GM18526 (cell line): ENCODE measurements around the gene TRAF2.

Experiments used
- POLR2A ChIP-seq: IDR thresholded peaks from 3 replicates; pipeline ENCODE4 v1.6.1; 2011; ENCODE audit not compliant: insufficient read length; ENCODE audit errors: extremely low read depth

The TRAF2 gene

GRCh38 chr9:136963751-136964150, 77.4 kb downstream of the TRAF2 start:
- no peak for TF ChIP-seq POLR2A

GRCh38 chr9:136964171-136964689, 77.9 kb downstream of the TRAF2 start:
- no peak for TF ChIP-seq POLR2A

GRCh38 chr9:136964833-136965422, 78.6 kb downstream of the TRAF2 start:
- no peak for TF ChIP-seq POLR2A

DNA sequence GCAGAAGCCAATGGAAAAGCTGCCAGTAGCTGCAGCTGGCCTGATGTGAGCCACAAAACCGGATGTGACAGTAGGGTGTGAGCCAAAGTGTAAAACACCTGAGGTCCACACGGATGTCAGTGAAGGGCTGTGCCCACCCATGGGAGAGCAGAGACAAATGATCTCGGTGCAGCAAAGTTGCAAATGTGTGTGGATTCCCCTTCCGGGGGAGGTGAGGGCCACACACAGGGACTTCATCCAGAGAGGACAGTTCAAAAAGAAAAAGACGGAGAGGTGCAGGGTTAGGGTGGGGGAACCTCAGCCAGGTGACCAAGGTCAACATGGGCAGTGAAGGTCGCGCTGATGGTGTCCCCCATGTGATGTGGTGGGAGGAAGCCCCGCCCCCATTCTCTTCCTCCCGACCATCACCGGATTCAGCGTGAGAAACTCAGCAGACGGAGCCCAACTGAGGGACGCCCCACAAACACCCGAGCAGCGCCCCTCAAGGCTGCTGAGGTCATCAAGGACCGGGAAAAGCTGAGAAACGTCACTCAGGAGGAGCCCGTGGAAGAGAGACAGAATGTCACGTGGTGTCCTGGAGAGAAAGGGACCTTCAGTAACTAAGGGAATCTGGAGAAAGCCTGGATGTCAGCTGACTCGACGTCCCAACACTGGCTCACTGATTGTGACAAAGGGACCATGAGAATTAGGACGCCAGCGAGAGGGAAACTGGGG, 79.6 kb downstream of the TRAF2 start:
- no peak for TF ChIP-seq POLR2A

- no peak for TF ChIP-seq POLR2A
Observed at GRCh38 chr9:136968333-136969127, 82.2 kb downstream of the TRAF2 start.

- TF ChIP-seq POLR2A, result no peak
Observed at GRCh38 chr9:136969150-136969549, 82.8 kb downstream of the TRAF2 start.

DNA sequence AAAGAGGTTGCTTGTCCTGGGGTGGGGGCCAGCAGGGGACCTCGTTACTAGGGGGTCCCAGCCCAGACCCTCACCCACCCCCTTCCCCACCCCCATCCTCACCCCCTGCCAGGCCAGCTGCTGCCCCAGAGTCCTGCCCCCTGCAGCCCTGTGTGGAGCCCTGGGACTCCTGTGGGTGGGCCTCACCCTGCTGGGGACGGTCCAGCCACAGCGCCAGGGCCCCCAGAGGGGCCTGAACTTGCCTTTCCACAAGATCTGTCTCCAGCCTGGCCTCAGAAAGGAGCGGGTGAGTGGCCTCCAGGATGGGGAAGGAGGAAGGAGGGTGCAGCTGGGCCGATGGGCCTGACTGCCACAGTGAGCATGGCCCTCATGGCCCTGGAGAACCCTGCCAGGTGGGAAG, 83.5 kb downstream of the TRAF2 start:
- no peak for TF ChIP-seq POLR2A

GRCh38 chr9:136970361-136970760, 84.0 kb downstream of the TRAF2 start:
- no peak for TF ChIP-seq POLR2A

GRCh38 chr9:136971746-136972145, 85.4 kb downstream of the TRAF2 start:
- no peak for TF ChIP-seq POLR2A

DNA sequence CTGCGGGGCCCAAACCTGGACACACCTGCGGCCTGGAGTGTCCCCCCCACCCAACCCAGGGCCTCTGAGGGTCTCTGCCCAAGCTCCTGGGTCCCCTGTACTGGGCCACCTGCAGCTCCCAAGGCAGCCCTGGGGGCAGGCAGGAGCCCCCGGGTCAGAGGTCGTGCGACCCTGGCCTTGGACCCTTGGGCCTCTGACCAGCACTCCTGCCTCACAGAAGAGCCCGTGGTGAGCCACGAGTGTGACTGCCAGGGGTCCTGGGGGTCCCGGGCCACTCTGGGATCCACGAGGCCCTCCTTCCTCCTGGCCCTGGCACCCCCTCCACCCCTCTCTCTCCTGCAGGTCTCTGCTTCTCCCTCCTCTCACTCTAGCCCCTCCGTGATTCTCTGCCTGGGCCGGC, 86.0 kb downstream of the TRAF2 start:
- no peak for TF ChIP-seq POLR2A

- no peak for TF ChIP-seq POLR2A
Observed at GRCh38 chr9:136972743-136973142, 86.4 kb downstream of the TRAF2 start.

GRCh38 chr9:136973618-136974617, 87.6 kb downstream of the TRAF2 start:
- no peak for TF ChIP-seq POLR2A

DNA sequence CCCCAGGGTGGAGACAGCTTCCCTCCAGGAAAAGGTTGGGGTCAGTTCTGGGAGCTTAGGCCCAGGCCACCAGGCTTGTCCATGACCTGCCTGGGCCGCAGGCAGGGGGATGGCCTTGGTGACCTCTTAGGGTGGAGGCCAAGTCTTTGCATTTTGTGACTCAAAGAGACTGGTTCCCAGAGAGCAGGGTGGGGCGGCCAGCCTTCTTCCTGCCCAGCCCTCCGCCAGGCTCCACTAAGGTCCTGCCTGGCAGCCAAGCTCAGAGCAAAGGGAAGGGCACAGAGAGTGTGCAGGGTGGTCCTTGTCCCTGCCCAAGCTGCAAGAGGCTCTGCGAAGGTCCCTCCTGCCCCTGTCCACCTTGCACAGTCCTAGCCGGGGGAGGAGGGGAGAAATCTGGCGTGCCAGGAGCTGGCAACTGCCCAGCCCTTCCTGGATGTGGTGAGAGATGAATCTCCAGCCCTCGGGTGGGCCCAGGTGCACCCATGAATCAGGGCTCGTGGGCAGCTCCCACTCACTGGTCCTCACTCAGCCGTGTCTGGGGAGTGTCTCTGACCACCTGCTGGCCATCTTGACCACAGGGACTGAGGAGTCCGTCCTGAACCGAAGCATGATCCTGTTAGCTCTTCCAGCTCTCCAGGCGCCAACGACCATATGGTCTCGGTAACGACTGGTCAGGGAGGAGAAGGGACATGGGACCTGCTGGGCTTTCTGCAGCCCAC, 88.7 kb downstream of the TRAF2 start:
- no peak for TF ChIP-seq POLR2A

GRCh38 chr9:136975644-136976043, 89.3 kb downstream of the TRAF2 start:
- TF ChIP-seq POLR2A, result no peak
